Epithelial cell of umbilical artery (primary cell): ENCODE data around the gene WDPCP. TPM values are rescaled to one million over a fixed set of nuclear protein-coding genes. Genes with fewer than 3 reads are reported as not detected.

ENCODE experiments used
- total RNA-seq: library from RNA; depleted of rRNA; stranded (reverse); fragments of >200 nt; gene quantifications from 2 replicates; pipeline ENCODE4 v1.2.3, GENCODE V29; 2014

The WDPCP gene, protein sequence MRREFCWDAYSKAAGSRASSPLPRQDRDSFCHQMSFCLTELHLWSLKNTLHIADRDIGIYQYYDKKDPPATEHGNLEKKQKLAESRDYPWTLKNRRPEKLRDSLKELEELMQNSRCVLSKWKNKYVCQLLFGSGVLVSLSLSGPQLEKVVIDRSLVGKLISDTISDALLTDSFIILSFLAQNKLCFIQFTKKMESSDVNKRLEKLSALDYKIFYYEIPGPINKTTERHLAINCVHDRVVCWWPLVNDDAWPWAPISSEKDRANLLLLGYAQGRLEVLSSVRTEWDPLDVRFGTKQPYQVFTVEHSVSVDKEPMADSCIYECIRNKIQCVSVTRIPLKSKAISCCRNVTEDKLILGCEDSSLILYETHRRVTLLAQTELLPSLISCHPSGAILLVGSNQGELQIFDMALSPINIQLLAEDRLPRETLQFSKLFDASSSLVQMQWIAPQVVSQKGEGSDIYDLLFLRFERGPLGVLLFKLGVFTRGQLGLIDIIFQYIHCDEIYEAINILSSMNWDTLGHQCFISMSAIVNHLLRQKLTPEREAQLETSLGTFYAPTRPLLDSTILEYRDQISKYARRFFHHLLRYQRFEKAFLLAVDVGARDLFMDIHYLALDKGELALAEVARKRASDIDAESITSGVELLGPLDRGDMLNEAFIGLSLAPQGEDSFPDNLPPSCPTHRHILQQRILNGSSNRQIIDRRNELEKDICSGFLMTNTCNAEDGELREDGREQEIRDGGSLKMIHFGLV
- total RNA-seq: 4.2 and 7.3 TPM in 2 replicates

DNA sequence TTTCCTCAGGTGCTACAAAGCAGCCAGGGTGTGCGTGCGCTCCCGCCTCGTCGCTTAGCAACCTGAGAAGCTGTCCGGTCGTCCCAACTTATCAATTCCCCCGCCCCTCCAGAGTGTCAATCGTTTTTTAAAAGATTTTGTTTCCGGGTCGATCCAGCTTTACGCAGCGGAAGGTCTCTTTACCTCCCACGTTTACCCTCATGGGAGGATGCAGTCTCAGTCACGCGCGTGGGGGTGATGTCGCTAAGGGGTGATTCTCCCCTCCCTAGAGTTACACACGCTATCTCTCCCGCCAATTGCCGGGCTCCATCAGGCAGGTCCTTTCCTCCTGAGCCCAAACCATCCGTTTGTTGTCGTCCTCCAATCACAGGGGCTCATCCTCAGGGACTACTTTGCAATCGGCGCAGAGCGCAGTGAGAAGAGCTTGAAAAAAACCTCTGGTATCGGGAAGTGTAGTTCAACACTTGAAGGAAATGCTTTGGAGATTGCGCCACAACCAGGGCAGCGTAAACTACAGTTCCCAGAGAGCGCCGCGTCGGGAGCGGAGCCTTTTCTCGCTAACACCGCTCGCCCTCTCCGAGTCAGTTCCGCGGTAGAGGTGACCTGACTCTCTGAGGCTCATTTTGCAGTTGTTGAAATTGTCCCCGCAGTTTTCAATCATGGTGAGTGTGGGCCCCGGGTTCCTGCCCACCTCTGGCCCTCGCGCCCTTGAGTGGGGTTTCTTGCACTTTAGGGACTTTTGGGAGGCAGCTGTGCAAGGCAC lies at the start of gene WDPCP, which contains the start of gene MDH1:
TSS of gene WDPCP (minus strand) at position 93 of the 763 bp plus-strand sequence. CDS start 206 bp downstream, outside the sequence.
TSS of gene MDH1 (plus strand) at position 579 of the 763 bp plus-strand sequence. CDS start at position 660, 81 bp downstream.

Other genes with a start within 250 kb of the WDPCP start
- 146 and 166 TPM in 2 replicates for gene MDH1, start 486 bp upstream of the WDPCP start, total RNA-seq